GM03348 (cell line): ENCODE data around the gene TMEM31.
"Not testable (repeated sequence)": the region's sequence is repeated elsewhere in the genome, so short reads cannot be mapped to it uniquely, and the experiment has no call there.

Experiments used
- DNase-seq: peaks from one replicate; pipeline ENCODE4 v3.0.0; 2012; ENCODE audit warnings: low spot score

The TMEM31 gene

GRCh38 chrX:103726477-103726876 lies 15.8 kb downstream of the TMEM31 start:
- DNase-seq: no peak

- DNase-seq: no peak
Measured at GRCh38 chrX:103727115-103727514, 16.4 kb downstream of the TMEM31 start.

- DNase-seq: no peak
Measured at GRCh38 chrX:103729015-103729414, 18.3 kb downstream of the TMEM31 start.

DNA sequence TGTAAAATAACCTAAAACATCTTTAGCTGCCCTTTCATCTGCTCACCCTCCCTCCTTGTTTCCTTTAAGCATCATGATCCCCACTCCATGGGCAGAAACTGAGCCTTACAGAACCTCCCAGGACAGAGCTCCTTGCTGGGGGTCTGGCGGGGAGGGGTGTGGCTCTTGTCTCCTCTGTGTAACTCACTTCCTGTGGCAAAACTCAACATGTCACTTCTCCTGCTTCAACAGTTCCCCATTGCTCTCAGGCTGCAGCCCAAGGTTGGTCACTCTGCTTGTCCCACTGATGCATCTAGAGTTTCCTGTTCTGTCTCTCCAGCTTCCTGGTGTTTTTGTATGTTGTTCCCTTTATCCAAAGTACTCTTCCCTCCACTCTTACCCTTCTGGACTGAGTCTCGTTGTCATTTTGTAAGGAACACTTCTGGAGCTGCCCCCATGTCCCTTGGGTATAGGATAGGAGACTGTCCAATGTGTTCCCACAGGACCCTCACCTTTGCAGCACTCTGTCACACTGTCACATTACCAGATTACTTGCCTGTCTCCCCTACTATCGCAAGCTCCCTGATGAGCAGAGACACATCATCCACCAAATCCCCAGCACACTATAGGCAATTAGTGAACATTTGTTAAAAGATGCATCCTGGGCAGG lies 19.6 kb downstream of the TMEM31 start:
- no peak for DNase-seq

DNA sequence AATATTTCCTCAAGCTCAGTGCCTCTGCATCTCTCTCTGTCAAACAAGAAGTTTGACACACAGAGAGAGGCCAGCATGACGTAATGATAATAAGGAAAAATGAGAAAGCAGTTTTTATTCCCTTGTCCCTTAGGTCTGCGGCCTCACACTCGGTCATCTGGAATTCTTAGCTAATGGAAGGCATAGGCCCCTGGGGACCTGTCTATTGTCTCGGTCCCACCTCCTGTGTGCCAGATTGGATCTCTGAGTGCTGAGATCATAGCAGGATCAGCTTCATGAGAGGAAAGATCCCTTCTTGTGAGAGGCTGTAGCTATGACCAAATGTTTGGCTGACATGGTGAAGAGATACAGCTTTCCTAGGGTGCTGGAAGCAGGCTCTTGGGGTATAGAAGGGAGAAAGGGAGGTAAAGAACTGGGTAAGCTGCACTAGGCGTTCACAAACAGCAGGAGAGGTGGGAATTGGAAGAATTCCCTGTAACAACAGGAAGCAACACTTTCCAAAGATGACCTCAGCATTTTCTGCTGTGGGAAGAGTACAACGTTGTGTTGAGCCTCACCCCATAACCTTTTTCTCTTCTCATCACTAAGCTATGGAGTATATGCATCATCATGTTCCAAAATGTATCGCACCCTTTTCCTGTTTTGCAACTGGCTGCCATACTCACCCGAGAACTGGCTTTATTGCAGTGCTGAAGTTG lies 20.2 kb downstream of the TMEM31 start:
- DNase-seq: peak; percentile 41

GRCh38 chrX:103733017-103733416 lies 22.3 kb downstream of the TMEM31 start:
- no peak for DNase-seq

DNA sequence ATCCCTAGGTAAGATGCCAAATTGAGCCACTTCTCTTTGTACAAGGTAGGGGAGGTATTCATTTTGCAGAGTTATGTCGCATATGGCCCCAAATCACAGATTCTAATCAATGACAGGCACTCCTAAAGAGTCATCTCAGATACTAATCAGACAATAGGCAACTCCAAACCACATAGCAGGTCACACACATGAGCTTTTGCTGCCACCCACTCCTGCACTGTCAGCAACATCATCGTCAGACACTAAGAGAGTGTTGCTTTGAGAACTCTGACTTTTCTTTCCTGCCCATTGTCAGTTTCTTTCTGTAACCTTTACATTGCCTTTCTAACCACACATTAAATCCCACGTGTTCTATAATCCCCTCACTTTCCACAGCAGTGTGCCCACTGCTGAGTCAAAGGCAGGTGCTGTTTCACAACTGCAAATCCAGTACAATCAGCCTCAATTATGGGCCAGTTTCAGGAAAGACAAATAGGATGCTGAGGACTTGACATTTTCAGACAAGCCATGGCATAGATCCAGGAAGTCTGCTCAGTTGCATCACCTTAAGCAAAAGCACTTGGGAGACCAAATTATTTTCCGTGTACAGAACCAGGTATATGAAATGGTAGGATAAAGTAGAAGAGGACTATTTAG lies 23.5 kb downstream of the TMEM31 start:
- no peak for DNase-seq

DNA sequence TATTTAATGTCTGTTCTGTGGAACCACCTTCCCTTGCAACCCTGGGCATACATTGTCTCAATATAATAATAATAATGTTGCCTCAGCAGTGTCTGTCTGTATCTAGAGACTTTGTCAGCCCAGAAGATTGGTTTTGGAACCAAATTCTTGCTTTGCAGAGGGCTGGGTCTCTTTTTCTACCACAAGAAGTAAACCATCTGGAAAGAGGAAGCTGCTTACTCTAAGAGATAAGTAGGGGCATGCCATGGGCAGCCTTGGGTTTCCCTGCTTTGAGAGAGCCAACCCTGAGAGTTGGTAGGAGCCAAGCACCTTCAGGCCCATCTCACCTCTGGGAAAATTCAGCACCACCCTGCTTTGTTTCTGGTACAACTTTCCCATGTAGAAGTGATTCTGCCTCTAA lies 27.0 kb downstream of the TMEM31 start:
- no peak for DNase-seq

GRCh38 chrX:103739421-103739820 lies 28.7 kb downstream of the TMEM31 start:
- DNase-seq: no peak

- no peak for DNase-seq
Measured at GRCh38 chrX:103741879-103742278, 31.2 kb downstream of the TMEM31 start.

GRCh38 chrX:103742339-103742738 lies 31.6 kb downstream of the TMEM31 start:
- DNase-seq: no peak

- no peak for DNase-seq
Measured at GRCh38 chrX:103747163-103747562, 36.5 kb downstream of the TMEM31 start.

- no peak for DNase-seq
Measured at GRCh38 chrX:103754401-103754800, 43.7 kb downstream of the TMEM31 start.

DNA sequence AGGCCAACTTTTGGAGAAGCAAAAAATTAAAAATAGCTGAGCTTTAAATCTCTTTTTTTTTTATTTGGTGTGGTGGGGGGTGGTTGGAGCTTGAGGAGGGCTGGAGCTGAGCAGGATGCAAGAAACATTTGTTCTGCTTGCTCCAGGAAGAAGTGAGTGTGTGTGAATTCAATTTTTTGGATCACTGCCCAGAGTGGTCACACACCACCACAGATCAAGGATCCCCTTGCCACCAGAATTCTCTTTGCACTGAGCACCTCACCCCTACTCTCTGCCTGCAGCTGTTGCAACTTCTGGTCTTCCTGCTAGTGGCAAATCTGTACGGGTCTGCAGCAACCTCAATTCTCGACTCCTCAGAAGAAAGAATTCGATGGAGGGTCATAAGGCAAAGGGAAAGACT lies 46.0 kb downstream of the TMEM31 start:
- DNase-seq: no peak

DNA sequence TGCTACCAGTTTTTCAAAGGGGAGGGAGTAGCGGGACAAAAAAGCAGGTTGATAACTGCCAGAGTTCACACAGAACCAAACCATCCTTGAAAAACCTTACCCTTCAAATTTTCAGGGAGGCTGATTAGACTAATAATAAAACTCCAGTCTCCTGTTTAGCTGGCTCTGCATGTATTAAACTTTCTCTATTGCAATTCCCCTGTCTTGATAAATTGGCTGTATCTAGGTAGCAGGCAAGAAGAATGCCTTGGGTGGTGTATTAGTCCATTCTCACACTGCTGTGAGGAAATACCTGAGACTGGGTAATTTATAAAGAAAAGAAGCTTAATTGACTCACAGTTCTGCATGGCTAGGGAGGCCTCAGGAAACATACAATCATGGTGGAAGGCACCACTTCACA lies 47.8 kb downstream of the TMEM31 start:
- no peak for DNase-seq

- not testable (repeated sequence) for DNase-seq
Measured at GRCh38 chrX:103763541-103763940, 52.8 kb downstream of the TMEM31 start.
